Body of pancreas (tissue), 4 donors: ENCODE results near the gene ACTR3C. TPM values are rescaled to one million over a fixed set of nuclear protein-coding genes. Genes with fewer than 3 reads are reported as not detected.
"Not testable (repeated sequence)": the region's sequence is repeated elsewhere in the genome, so short reads cannot be mapped to it uniquely, and the experiment has no call there.

Source experiments
- ATAC-seq: fragments of 150-250 bp; one replicate; pipeline ENCODE4 v1.9.1; 2016
- DNase-seq, 4 donors: peaks; one replicate each; pipeline ENCODE4 v3.0.0-alpha.2; 2019
- H3K27ac ChIP-seq, 4 donors: fragments of 200-600 bp; sonication (generic); 1 replicate in 3 of 4; 2 replicates in 1 of 4; pipeline versions ENCODE4 v1.5.1 to v1.6.1; 2016 to 2019; ENCODE audit warnings: mild to moderate bottlenecking in 1 of 4, mixed read lengths in 1 of 4, moderate library complexity in 1 of 4
- H3K27me3 ChIP-seq, 2 donors: fragments of 200-600 bp; sonication (generic); one replicate each; pipeline ENCODE4 v1.6.0; 2016; ENCODE audit warnings: mild to moderate bottlenecking in 1 of 2
- H3K36me3 ChIP-seq, 2 donors: fragments of 200-600 bp; sonication (generic); replicated peaks in 1 of 2; 2 replicates each; pipeline ENCODE4 v1.5.1; 2016; ENCODE audit warnings: low read depth in 2 of 2; ENCODE audit not compliant: insufficient read depth in 1 of 2
- H3K4me1 ChIP-seq: fragments of 200-600 bp; sonication (generic); one replicate; pipeline ENCODE4 v1.6.0; 2016
- H3K4me3 ChIP-seq, 2 donors: fragments of 200-600 bp; sonication (generic); 1 replicate in 1 of 2; 2 replicates in 1 of 2; pipeline ENCODE4 v1.5.1; 2016 to 2019
- H3K9me3 ChIP-seq, 3 donors: fragments of 200-600 bp; sonication (generic); 1 replicate in 2 of 3; 2 replicates in 1 of 3; pipeline ENCODE4 v1.5.1; 2016
- CTCF ChIP-seq, 7 experiments: fragments of 450-650 bp in 4 of 7; fragments of 200-600 bp in 3 of 7; sonication (generic) in 3 of 7; IDR thresholded peaks; one replicate each; pipeline ENCODE4 v1.5.1; 2016 to 2019; ENCODE audit warnings: antibody characterized with exemption in 7 of 7
- POLR2A ChIP-seq, 3 donors: fragments of 450-650 bp; IDR thresholded peaks; one replicate each; pipeline ENCODE4 v1.6.1; 2016; ENCODE audit warnings: antibody characterized with exemption in 3 of 3, mild to moderate bottlenecking in 2 of 3
- WGBS, 2 donors: methylation state at CpG; one replicate each; pipeline ENCODE4 v1.1.5; 2017; 5-methylcytosine and 5-hydroxymethylcytosine counted together
- intact Hi-C: fragments of 100-400 bp; cut with DNase I; formaldehyde crosslinking; loops from one replicate; pipeline ENCODE4 v1.15.1; 2023
- total RNA-seq, 2 donors: library from RNA; depleted of rRNA; stranded (reverse); fragments of >200 nt; gene quantifications; one replicate each; pipeline ENCODE4 v1.1.0, GENCODE V29; 2016

Gene ACTR3C
- total RNA-seq, 2 donors from 2014 or later, result 35.5 to 69.9 TPM

- DNase-seq (no peak), ATAC-seq (no peak)
- Histone ChIP-seq H3K36me3 (no peaks in the 10 kb centered on the region), H3K27me3 (no peaks in the 10 kb centered on the region), H3K9me3 (no peaks in the 10 kb centered on the region), H3K27ac (no peak overlapping the region), H3K4me3 (no peak overlapping the region), H3K4me1 (peaks cover 75% of the 10 kb centered on the region)
- 91 to 93% methylated on average over 5 of the region's 5 CpGs for WGBS, 2 donors
- intact Hi-C loops, result no loop called here
- no peak for TF ChIP-seq CTCF (IDR thresholded peaks at IDR 0.05)
Observed at GRCh38 chr7:150314639-150315239, 8.6 kb downstream of the ACTR3C start.

- WGBS, 2 donors, result 77 to 82% methylated on average over 6 of the region's 6 CpGs
- intact Hi-C loops, result no loop called here
- no peak for DNase-seq
- Histone ChIP-seq H3K36me3 (no peaks in the 10 kb centered on the region), H3K9me3 (no peaks in the 10 kb centered on the region), H3K27ac (peak overlapping the region in 2 of 4 donors; percentile 14 to 15), H3K4me1 (peaks cover 74% of the 10 kb centered on the region), H3K4me3 (no peak overlapping the region), H3K27me3 (no peaks in the 10 kb centered on the region)
- no peak for TF ChIP-seq CTCF (IDR thresholded peaks at IDR 0.05)
- peak; percentile 6 for ATAC-seq
Observed at GRCh38 chr7:150313870-150314269, 9.5 kb downstream of the ACTR3C start.

GRCh38 chr7:150313367-150313809 is 10.0 kb downstream of the ACTR3C start:
- ATAC-seq (no peak), DNase-seq (no peak)
- TF ChIP-seq POLR2A (IDR thresholded peaks at IDR 0.05), result no peak
- TF ChIP-seq CTCF (IDR thresholded peaks at IDR 0.05), result no peak
- peak overlapping the region in 3 of 4 donors; percentile 10 to 15 (median 14) for H3K27ac ChIP-seq
- no peaks in the 10 kb centered on the region for H3K36me3 ChIP-seq
- no peaks in the 10 kb centered on the region for H3K27me3 ChIP-seq
- 49 to 54% methylated on average over 3 of the region's 3 CpGs for WGBS, 2 donors
- intact Hi-C loops, result no loop called here
- H3K4me3 ChIP-seq, result no peak overlapping the region
- no peaks in the 10 kb centered on the region for H3K9me3 ChIP-seq
- H3K4me1 ChIP-seq, result peaks cover 75% of the 10 kb centered on the region

- WGBS, 2 donors, result 64 to 75% methylated on average over 7 of the region's 7 CpGs
- ATAC-seq (peak; percentile 41), DNase-seq (peak in 1 of 4 donors; percentile 26)
- H3K9me3 ChIP-seq, H3K4me3 ChIP-seq, intact Hi-C loops, H3K27me3 ChIP-seq, H3K36me3 ChIP-seq: not testable (repeated sequence)
- peaks cover 76% of the 10 kb centered on the region for H3K4me1 ChIP-seq
- H3K27ac ChIP-seq, result peak overlapping the region in 3 of 4 donors; percentile 3 to 14 (median 10)
Observed at GRCh38 chr7:150312649-150313366, 10.5 kb downstream of the ACTR3C start.

GRCh38 chr7:150311711-150312110 is 11.6 kb downstream of the ACTR3C start:
- intact Hi-C loops, result no loop called here
- H3K27me3 ChIP-seq, result no peaks in the 10 kb centered on the region

More at GRCh38 chr7:150311711-150312110, 11.6 kb downstream of the ACTR3C start:
- 74 to 77% methylated on average over 5 of the region's 5 CpGs for WGBS, 2 donors
- Histone ChIP-seq H3K4me1 (peaks cover 82% of the 10 kb centered on the region), H3K4me3 (no peak overlapping the region), H3K27ac (peak overlapping the region in 2 of 4 donors; percentile 3 to 24), H3K36me3 (no peaks in the 10 kb centered on the region), H3K9me3 (no peaks in the 10 kb centered on the region)
- DNase-seq (no peak), ATAC-seq (peak; percentile 49)
- TF ChIP-seq POLR2A (IDR thresholded peaks at IDR 0.05) (no peak), CTCF (IDR thresholded peaks at IDR 0.05) (no peak)
